DND-41 (cell line): ENCODE data around the gene RAB34.

Experiments
- CTCF ChIP-seq: IDR thresholded peaks from 2 replicates; pipeline ENCODE4 v1.5.1; 2012; ENCODE audit warnings: borderline replicate concordance, low read length, moderate library complexity, mild to moderate bottlenecking; ENCODE audit not compliant: poor library complexity, severe bottlenecking; ENCODE audit errors: extremely low read depth
- EZH2 ChIP-seq: IDR thresholded peaks from 3 replicates; pipeline ENCODE4 v1.6.1; 2012; ENCODE audit warnings: borderline replicate concordance, low read depth, mild to moderate bottlenecking, moderate library complexity, low read length, inconsistent platforms; ENCODE audit not compliant: severe bottlenecking

- TF ChIP-seq CTCF (no peak), EZH2 (no peak)
Observed at GRCh38 chr17:28682655-28683054, 35.0 kb downstream of the RAB34 start.
